OCI-LY7 (cell line): ENCODE measurements around the gene BICDL2.

Experiments used
- EZH2phosphoT487 ChIP-seq: fragments of 200-600 bp; sonication (generic); IDR thresholded peaks from 2 replicates; pipeline ENCODE4 v1.6.1; 2018; ENCODE audit warnings: low read depth, borderline replicate concordance, mild to moderate bottlenecking, mixed run types, antibody characterized with exemption, low read length, moderate library complexity, mixed read lengths
- TF ChIP-seq, protein P1 (sequence below): fragments of 200-600 bp; sonication (generic); conservative IDR thresholded peaks from 2 replicates; pipeline ENCODE4 v1.5.1; 2014; ENCODE audit warnings: mild to moderate bottlenecking, antibody characterized with exemption, low read length, moderate library complexity, mixed read lengths

DNA sequence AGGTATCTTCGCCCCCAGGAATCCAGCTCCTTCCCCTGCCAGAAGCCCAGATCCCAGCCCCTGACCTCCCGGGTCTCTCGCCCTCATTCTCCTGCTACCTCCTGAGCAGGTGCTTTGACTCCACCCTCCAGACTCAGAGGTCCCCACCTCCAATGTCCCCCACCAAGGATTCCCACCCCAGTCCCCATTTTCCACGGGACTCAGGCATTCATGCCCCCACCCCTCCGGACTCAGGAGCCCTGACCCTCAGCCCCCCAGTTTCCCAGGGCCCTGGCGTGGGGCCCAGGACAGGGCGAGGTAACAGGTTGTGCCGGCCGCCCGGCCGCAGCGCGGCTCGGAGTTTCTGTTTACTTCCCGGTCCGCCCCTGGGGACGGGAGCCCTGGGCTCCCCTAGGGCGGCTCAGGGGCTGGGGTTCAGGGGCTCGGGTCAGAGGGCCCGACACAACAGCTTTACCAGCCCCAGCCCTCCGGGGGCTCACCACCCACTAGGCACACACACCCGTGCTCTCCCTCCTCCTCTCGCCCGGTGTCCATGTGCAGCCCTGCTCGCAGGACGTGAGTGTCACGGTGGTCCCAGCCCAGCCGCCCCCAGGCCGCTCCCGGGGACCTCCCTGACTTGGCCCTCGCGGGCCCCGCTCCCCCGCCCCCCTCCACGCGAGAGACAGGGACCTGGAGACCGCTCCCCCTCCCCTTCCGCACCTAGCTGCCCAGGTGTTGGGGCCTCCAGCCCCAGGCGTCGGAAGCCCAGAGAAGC is 595 bp downstream of the BICDL2 start:
- TF ChIP-seq, protein P1, sequence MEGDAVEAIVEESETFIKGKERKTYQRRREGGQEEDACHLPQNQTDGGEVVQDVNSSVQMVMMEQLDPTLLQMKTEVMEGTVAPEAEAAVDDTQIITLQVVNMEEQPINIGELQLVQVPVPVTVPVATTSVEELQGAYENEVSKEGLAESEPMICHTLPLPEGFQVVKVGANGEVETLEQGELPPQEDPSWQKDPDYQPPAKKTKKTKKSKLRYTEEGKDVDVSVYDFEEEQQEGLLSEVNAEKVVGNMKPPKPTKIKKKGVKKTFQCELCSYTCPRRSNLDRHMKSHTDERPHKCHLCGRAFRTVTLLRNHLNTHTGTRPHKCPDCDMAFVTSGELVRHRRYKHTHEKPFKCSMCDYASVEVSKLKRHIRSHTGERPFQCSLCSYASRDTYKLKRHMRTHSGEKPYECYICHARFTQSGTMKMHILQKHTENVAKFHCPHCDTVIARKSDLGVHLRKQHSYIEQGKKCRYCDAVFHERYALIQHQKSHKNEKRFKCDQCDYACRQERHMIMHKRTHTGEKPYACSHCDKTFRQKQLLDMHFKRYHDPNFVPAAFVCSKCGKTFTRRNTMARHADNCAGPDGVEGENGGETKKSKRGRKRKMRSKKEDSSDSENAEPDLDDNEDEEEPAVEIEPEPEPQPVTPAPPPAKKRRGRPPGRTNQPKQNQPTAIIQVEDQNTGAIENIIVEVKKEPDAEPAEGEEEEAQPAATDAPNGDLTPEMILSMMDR, result no peak
- peak; percentile 15; the same call in 1 of the 2 replicates for TF ChIP-seq EZH2phosphoT487
